GM08714 (cell line): ENCODE results near the gene CPNE4.

ENCODE experiments used
- H3K4me3 ChIP-seq: fragments of 200-500 bp; sonication (Bioruptor generic); 2 replicates; pipeline ENCODE4 v1.5.1; 2014; ENCODE audit warnings: mild to moderate bottlenecking, low read length, inconsistent platforms
- ZNF274 ChIP-seq: IDR thresholded peaks from 2 replicates; pipeline ENCODE4 v1.6.1; 2012; ENCODE audit warnings: mild to moderate bottlenecking, low read depth, low read length

The CPNE4 gene

DNA sequence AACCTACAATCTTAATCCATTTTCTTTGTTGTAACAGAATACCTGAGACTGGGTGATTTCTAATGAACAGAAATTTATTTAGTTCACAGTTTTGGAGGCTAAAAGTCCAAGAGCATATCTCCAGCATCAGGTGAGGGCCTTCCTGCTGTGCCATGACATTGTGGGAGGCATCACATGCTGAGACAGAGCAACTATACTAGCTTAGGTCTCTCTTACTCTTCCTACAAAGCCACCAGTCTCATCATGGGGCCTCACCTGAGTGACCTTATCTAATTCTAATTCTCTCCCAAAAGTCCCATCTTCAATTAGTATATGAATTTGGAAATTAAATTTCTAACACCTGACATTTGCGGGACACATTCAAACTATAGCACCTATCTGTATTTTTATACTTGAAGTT, 285.0 kb downstream of the CPNE4 start:
- H3K4me3 ChIP-seq: no peak overlapping the region
- no peak for TF ChIP-seq ZNF274

DNA sequence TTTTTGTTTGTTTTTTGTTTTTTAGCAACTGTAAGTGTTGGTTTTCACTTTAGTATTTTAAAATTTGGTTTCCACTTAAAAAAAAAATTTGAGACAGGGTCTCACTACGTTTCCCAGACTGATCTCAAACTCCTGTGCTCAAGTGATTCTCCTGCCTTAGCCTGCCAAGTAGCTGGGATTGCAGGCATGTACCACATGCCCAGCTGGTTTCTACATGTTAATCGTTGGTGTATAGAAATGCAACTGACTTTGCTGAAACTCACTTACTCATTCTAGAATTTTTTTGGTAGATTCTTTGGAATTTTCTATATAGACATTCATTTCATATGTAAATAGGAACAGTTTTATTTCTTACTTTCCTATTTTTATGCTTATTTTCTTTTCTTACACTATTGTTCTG, 287.3 kb downstream of the CPNE4 start:
- no peak for TF ChIP-seq ZNF274
- H3K4me3 ChIP-seq: no peak overlapping the region

DNA sequence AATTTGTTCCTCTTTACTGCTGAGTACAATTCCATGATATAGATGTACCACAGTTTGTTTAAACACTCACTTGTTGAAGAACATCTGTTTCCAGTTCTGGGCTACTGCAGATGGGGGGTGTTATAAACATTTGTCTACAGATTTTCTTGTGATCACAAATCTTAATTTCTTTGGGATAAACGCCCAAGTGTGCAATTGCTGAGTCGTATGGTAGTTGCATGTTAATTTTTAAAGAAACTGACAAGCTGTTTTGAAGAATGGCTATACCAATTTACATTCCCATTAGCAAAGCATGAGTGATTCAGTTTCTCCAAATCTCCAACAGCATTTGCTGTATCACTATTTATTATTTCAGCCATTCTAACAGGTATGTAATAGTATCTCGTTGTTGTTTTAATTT, 290.0 kb downstream of the CPNE4 start:
- no peak overlapping the region for H3K4me3 ChIP-seq
- TF ChIP-seq ZNF274: no peak

DNA sequence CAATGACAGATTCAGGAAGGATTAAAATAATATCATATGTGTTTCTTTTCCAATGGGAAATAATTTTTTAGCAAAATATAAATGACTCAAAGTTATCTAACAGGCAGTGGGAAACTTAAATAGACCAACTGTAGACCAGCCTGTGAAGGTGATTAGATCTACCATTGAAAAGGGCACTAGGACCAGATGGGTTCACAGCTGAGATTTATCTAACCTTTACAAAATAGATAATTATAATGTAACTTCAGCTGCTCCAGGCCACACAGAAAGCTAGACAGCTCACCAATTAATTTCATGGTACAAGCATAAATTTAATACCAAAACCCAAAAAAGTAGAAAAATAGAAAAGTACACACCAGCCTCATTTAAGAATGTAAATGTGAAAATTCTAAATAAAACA, 291.7 kb downstream of the CPNE4 start:
- H3K4me3 ChIP-seq: no peak overlapping the region
- TF ChIP-seq ZNF274: no peak

DNA sequence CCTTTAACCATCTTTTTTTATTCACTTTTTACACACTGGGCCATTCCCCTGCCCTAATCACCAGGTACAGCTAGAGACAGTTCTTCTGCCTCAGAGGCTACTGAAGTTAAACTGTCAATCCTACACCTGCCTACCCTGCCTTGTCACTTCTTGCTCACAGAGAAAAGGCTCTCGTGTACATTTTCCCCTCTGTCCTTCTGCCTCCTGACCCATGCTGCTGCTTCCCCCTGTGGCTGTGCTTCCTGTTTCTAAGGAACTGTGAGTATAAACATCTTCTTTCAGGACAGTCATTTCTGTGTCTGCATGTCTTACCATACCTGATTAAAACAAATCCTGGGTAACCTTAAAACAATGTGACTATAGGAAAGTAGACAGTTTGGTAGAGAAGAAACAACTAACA, 295.6 kb downstream of the CPNE4 start:
- no peak for TF ChIP-seq ZNF274
- H3K4me3 ChIP-seq: no peak overlapping the region

DNA sequence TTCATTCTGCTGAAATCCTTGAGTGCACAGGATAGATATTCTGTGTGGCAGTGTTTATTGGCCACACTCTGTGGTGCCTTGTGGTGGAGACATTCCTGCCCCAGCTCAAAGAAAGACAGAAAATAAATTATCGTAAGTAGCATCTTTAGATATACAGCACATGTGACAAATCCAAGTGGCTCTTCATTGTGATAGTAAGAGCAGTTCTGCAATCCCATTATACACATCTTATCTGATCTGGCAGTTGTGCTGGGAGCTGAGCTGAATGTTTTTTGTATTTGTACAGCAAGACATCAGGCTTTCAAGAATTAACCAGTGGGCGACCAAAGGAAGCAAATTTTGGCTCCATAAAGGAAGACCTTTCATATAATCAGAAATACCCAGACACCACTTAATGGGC, 296.7 kb downstream of the CPNE4 start:
- no peak for TF ChIP-seq ZNF274
- no peak overlapping the region for H3K4me3 ChIP-seq

DNA sequence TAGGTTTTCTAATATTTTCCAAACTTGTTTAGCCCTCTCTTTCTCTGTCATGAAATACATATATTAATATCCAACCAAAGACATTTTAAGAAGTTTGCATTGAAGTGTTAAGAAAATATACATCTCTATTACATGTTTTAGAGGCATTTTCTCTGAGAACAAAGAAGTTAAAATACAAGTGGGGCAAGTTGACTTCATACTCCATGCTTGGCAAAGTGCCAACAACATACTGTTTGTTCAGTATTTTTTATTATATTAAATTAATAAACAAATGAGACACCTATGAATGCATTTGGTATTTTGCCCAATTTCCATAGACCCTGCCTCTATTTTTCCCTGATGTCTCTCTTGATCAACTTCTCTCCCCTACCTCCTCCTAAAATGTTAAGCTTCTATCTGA, 299.3 kb downstream of the CPNE4 start:
- TF ChIP-seq ZNF274: no peak
- H3K4me3 ChIP-seq: no peak overlapping the region

DNA sequence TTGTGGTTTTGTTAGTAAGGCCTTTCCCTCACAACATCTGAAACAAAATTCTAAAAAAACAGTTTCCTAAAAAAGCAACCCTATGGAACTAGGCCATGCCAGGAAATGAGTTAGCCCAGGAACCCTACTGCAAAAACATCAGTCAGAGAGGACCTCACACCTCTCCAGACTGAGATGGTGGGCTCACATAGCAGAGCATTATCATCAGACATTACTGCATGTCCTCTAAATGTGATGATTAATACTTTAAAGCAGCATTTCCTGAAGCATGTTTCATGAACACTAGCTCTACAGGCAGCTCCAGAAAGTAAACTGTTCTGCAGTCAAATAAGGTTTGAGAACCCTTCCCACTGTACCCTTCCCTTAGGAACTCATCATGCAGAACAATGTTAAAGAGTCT, 299.7 kb downstream of the CPNE4 start:
- no peak for TF ChIP-seq ZNF274
- H3K4me3 ChIP-seq: no peak overlapping the region

DNA sequence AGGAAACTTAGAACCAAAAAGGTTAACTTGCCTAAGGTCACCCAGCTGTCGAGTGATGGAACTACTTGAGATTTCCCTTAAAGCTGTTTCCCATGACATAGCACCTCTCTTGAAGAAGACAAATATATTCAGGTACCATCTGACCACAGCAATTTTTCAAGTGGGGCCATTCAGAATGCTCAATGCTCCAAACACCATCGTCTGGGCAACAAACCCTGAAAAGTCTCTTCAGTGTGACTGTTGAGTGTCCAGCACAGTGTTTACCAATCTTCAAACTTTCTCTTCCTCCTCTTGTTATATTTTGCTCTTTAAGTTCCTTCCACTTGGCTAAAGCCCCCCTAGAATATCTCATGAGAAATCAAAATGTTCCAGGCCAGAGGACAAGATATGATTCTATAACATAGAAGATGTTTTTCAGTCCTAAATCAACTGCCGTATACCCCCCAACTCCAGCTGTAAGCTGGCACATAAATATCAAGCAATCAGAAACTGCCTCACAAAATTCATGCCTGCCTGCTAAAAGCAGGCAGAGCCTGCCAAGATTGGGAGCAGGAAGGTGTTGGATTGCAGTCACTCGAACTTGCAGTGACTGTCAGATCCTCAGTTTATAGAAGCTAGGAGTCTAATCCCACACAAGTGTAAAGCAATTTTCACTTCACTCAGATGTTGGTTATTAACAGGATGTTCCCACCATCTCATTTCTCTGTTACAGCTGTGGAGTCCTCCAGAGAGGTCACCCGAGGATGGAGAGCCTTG, 301.6 kb downstream of the CPNE4 start:
- H3K4me3 ChIP-seq: no peak overlapping the region
- no peak for TF ChIP-seq ZNF274

DNA sequence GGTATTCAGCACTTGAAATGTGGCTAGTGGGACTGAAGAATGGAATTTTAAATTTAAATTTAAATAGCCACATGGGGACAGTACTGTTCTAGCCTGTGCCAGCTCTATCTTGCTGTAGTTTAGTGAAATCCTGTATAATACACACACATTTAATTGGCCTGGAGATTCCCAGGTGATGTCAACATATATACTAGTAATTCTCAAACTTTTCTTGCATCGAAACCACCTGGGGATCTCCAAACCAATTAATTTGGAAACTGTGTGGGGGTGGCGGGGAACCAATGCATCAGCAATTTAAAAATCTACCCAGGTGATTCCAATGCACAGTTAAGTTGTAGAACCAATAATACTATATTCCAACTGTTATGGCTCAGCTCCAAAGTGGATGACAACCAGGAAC, 303.1 kb downstream of the CPNE4 start:
- no peak overlapping the region for H3K4me3 ChIP-seq
- TF ChIP-seq ZNF274: no peak

DNA sequence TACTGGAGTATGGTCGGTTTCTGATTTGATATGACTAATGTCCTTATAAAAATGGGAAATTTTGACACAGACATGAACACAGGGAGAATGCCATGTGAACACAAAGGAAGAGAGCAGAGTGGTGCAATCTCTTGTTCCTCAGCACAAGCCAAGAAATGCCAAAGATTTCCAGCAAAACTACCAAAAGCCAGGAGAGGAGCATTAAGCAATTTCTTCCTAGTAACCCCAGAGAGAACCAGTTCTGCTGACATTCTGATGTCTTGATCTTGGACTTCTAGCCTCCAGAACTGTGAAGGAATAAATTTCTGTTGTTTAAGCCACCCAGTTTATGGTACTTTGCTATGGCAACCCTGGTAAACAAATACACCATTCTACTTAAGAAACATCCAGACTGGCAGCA, 304.2 kb downstream of the CPNE4 start:
- H3K4me3 ChIP-seq: no peak overlapping the region
- TF ChIP-seq ZNF274: no peak

DNA sequence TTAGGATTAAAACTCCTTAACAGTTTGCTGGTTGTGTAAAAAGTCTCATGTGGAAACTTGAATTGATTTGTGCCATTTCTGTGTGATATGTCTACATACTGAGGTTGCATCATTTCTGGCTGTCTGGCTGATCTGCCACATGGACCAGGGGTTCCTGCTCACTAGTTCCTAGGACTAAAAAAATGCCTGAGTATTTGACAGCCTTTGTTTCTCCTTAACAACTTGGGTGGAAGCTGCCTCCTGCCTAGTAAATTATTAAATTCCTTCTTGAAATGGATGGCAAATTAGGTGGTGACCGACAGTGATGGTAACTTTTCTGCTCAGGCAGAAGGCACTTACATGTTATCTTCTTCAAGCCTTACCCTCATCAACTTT, 305.2 kb downstream of the CPNE4 start:
- TF ChIP-seq ZNF274: no peak
- H3K4me3 ChIP-seq: no peak overlapping the region

DNA sequence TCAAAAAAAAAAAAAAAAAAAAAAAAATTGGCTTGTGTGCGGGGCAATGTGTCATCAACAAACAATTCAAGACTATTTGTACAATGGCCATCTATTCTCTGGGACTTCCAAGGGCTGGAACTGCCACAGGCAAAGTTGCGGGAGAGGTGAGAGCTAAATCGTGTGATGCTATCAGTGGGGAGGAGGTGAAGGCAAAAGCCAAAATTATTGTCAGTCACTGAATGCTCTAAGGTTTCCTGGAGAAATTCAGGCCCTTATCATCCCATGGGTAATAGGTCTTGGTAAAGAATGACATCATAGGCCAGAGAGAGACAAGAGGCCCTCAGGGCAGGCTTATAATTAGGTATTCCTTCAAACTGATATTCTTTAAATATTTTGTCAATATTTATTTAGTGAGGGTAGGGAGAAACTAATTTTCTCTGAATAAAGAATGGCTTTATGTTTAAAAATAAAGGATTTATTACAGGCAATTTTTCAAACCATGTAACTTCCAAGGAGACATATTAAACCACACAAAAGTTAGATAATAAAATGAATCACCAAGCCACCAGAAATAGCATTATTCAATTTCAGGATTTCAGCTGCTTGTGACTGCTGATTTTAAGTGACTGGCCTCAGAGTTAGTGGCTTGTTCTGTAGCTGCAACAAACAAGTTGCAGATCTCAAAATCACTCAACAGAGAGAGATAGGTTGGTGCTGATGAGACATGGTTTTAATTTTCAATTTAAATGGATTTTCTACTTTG, 305.7 kb downstream of the CPNE4 start:
- no peak for TF ChIP-seq ZNF274
- H3K4me3 ChIP-seq: no peak overlapping the region

DNA sequence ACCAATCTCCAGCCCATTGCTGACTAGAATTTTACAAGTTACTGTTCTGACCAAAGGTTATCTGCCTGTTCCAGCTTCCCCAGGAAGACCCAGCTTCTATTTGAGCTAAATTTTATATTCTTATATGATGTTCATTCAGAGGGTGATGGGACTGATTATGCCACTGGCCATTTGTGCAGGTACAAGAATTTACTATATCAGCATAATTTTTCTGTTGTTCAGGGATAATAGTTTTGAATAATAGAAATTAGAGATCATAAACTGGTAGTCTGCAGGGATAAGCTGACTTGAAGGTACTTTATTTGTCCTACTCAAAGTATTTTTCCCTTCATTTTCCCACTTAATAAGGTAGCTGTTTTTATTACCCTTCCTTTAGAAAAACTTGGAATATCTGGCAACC, 309.4 kb downstream of the CPNE4 start:
- no peak for TF ChIP-seq ZNF274
- no peak overlapping the region for H3K4me3 ChIP-seq

DNA sequence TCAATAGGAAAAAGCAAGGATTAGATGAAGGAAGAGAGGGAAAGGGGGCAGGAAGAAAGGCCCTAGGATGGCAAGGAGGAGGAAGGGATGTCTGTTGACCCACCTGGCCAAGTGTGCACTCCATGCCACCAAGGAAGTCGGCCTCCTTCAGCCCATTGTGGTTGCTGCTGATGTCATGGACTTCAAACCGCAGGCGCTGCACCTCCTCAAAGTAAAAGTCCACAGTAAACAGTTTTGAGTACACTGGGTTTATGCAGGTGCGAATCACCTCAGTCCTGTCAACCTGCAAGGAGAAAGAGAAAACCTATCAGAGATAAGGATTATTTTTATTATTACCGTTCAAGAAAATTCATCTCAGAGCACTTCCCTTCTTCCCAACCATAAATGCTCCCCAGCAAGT, 311.5 kb downstream of the CPNE4 start:
- no peak for TF ChIP-seq ZNF274
- no peak overlapping the region for H3K4me3 ChIP-seq
